Esophagus muscularis mucosa (tissue), 4 donors: Measurements from ENCODE around the gene TMEM11. TPM values are rescaled to one million over a fixed set of nuclear protein-coding genes. Genes with fewer than 3 reads are reported as not detected.

Source experiments
- DNase-seq: peaks from one replicate; pipeline ENCODE4 v3.0.0-alpha.2; 2017; ENCODE audit errors: extremely low spot score
- H3K27ac ChIP-seq, 4 donors: fragments of 200-600 bp; sonication (generic); replicated peaks in 1 of 4; 1 replicate in 3 of 4; 2 replicates in 1 of 4; pipeline ENCODE4 v1.5.1; 2016 to 2019; ENCODE audit warnings: mild to moderate bottlenecking in 1 of 4
- H3K27me3 ChIP-seq, 4 donors: fragments of 200-600 bp; sonication (generic); one replicate each; pipeline versions ENCODE4 v1.5.1 to v1.6.0; 2016 to 2019
- H3K36me3 ChIP-seq, 4 donors: fragments of 200-600 bp; sonication (generic); one replicate each; pipeline ENCODE4 v1.5.1; 2016 to 2019
- H3K4me1 ChIP-seq, 4 donors: fragments of 200-600 bp; sonication (generic); one replicate each; pipeline ENCODE4 v1.5.1; 2016 to 2019
- H3K4me3 ChIP-seq, 4 donors: fragments of 200-600 bp; sonication (generic); 1 replicate in 2 of 4; 2 replicates in 2 of 4; pipeline ENCODE4 v1.5.1; 2016 to 2019; ENCODE audit warnings: mild to moderate bottlenecking in 4 of 4, moderate library complexity in 1 of 4
- H3K9me3 ChIP-seq, 4 donors: fragments of 200-600 bp; sonication (generic); 1 replicate in 3 of 4; 2 replicates in 1 of 4; pipeline ENCODE4 v1.5.1; 2016 to 2019
- EP300 ChIP-seq: sonication (generic); formaldehyde crosslinking; IDR thresholded peaks from one replicate; pipeline ENCODE4 v1.6.1; 2017; ENCODE audit warnings: antibody characterized with exemption
- POLR2A ChIP-seq: fragments of 450-650 bp; IDR thresholded peaks from one replicate; pipeline ENCODE4 v1.6.1; 2017; ENCODE audit warnings: antibody characterized with exemption, moderate library complexity, mild to moderate bottlenecking, low read depth
- POLR2AphosphoS5 ChIP-seq, 2 donors: sonication (generic); formaldehyde crosslinking; IDR thresholded peaks; one replicate each; pipeline ENCODE4 v1.6.1; 2017; ENCODE audit warnings: antibody characterized with exemption in 2 of 2
- WGBS: methylation state at CpG from one replicate; pipeline ENCODE4 v1.1.5; 2018; 5-methylcytosine and 5-hydroxymethylcytosine counted together
- intact Hi-C: fragments of 100-400 bp; cut with DNase I; formaldehyde crosslinking; loops from one replicate; pipeline ENCODE4 v1.15.1; 2023
- total RNA-seq, 4 donors: library from RNA; depleted of rRNA; stranded (reverse); fragments of >200 nt; gene quantifications; one replicate each; pipeline versions ENCODE4 v1.1.0 to v1.2.1, GENCODE V29; 2016
- TF ChIP-seq, protein P1 (sequence below), 3 experiments: fragments of 200-600 bp in 2 of 3; fragments of 450-650 bp in 1 of 3; sonication (generic) in 2 of 3; IDR thresholded peaks; one replicate each; pipeline ENCODE4 v1.5.1; 2017 to 2019; ENCODE audit warnings: antibody characterized with exemption in 3 of 3, mild to moderate bottlenecking in 2 of 3, moderate library complexity in 1 of 3

The TMEM11 gene
- total RNA-seq, 4 donors from 2014 or later: 24.1 to 31.0 (median 26.0) TPM

DNA sequence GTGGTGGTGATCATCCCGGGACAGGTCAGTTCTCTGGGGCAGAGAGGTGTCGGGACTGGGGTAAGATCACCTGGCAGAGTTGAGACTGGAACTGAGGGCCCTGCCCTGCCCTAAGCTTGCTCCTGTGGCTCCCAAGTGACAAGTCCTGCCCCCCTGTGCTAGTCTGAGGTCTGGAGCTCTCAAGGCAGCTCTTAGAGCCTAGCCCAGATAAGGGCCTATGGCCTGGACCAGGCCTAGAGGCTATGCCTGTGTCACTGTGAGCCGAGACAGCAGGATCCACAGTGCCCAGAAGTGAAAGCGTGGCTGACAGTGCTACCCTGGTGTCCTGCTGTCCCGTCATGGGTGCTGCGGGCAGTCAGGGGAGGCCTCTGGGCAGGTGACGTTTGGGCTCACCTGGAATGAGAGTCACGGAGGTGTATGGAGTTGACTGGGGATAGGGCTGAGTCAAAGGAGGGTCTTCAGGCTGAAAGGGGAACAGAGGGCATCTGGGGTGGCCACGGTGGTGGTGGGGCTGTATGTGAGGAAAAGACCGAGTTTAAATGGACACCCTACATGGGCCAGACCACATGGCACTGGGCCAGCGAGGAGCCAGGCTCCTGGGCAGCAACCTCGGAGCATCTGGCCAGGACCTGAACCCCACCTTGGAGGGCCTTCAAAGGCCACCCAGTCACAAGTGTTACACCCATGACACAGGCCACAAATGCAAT, 33.7 kb upstream of the TMEM11 start:
- Histone ChIP-seq H3K4me3 (no peak overlapping the region), H3K9me3 (no peaks in the 10 kb centered on the region), H3K27ac (no peak overlapping the region), H3K27me3 (no peaks in the 10 kb centered on the region), H3K36me3 (peaks cover 0 to 14% (median 9%) of the 10 kb centered on the region in 4 donors), H3K4me1 (peaks cover 34 to 52% (median 45%) of the 10 kb centered on the region in 4 donors)
- intact Hi-C loops: no loop called here
- WGBS: 87% methylated on average over 11 of the region's 12 CpGs
- no peak for TF ChIP-seq POLR2A
- TF ChIP-seq, protein P1, sequence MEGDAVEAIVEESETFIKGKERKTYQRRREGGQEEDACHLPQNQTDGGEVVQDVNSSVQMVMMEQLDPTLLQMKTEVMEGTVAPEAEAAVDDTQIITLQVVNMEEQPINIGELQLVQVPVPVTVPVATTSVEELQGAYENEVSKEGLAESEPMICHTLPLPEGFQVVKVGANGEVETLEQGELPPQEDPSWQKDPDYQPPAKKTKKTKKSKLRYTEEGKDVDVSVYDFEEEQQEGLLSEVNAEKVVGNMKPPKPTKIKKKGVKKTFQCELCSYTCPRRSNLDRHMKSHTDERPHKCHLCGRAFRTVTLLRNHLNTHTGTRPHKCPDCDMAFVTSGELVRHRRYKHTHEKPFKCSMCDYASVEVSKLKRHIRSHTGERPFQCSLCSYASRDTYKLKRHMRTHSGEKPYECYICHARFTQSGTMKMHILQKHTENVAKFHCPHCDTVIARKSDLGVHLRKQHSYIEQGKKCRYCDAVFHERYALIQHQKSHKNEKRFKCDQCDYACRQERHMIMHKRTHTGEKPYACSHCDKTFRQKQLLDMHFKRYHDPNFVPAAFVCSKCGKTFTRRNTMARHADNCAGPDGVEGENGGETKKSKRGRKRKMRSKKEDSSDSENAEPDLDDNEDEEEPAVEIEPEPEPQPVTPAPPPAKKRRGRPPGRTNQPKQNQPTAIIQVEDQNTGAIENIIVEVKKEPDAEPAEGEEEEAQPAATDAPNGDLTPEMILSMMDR (IDR thresholded peaks at IDR 0.05): no peak
- no peak for TF ChIP-seq EP300
- TF ChIP-seq POLR2AphosphoS5 (IDR thresholded peaks at IDR 0.05): no peak
- DNase-seq: no peak

DNA sequence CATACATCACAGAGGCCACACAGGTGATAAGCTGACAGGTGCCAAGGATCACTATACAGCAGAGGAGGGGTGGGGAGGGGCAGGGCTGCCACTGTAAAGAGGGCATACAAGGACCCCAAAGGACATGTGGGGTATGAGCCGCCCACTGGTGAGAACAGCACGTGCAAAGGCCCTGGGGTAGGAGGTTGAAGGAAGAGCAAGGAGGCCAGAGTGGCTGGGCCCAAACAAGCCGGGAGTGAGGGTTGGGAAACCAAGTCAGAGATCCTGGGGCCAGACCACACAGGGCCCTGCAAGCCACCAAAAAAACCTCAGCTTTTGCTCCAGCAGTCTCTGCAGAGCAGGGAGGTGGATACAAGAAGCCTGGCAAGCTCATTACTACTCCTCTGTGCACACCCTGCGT, 32.7 kb upstream of the TMEM11 start:
- TF ChIP-seq POLR2AphosphoS5 (IDR thresholded peaks at IDR 0.05) (no peak), POLR2A (no peak), EP300 (no peak)
- TF ChIP-seq, protein P1 (IDR thresholded peaks at IDR 0.05): no peak
- no peak for DNase-seq
- H3K4me1 ChIP-seq: peaks cover 24 to 52% (median 43%) of the 10 kb centered on the region in 4 donors
- peaks cover 0 to 24% (median 19%) of the 10 kb centered on the region in 4 donors for H3K36me3 ChIP-seq
- no peaks in the 10 kb centered on the region for H3K27me3 ChIP-seq
- H3K9me3 ChIP-seq: no peaks in the 10 kb centered on the region
- intact Hi-C loops: no loop called here
- H3K4me3 ChIP-seq: no peak overlapping the region
- 93% methylated on average over 3 of the region's 4 CpGs for WGBS
- no peak overlapping the region for H3K27ac ChIP-seq

DNA sequence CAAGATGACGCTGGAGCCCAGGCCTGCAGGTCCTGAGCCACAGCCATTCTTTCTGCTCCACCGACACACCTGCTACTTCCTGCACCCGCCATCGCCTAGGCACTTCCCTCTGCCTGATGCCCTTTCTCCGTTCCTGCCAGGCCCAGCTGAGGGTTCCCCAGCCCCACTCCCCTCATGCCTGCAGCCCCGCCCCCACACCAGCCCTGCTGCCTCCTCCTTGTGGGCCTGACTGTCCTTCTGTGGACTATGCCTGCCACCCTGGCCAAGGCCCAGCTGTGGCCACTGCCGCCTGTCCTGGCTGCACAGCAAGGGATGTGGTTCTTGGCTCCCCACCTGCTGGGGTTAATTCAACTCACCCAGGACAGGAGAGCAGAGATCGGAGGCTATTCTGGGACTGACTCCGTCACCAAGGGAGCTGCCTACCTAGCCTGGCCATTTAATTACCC, 31.7 kb upstream of the TMEM11 start:
- no peak for DNase-seq
- no peaks in the 10 kb centered on the region for H3K9me3 ChIP-seq
- no peaks in the 10 kb centered on the region for H3K27me3 ChIP-seq
- 84% methylated on average over 8 of the region's 9 CpGs for WGBS
- TF ChIP-seq, protein P1 (IDR thresholded peaks at IDR 0.05): no peak
- TF ChIP-seq POLR2A (no peak), POLR2AphosphoS5 (IDR thresholded peaks at IDR 0.05) (no peak), EP300 (no peak)
- no peak overlapping the region for H3K4me3 ChIP-seq
- intact Hi-C loops: no loop called here
- peaks cover 0 to 34% (median 23%) of the 10 kb centered on the region in 4 donors for H3K36me3 ChIP-seq
- H3K4me1 ChIP-seq: peaks cover 14 to 42% (median 37%) of the 10 kb centered on the region in 4 donors
- no peak overlapping the region for H3K27ac ChIP-seq

DNA sequence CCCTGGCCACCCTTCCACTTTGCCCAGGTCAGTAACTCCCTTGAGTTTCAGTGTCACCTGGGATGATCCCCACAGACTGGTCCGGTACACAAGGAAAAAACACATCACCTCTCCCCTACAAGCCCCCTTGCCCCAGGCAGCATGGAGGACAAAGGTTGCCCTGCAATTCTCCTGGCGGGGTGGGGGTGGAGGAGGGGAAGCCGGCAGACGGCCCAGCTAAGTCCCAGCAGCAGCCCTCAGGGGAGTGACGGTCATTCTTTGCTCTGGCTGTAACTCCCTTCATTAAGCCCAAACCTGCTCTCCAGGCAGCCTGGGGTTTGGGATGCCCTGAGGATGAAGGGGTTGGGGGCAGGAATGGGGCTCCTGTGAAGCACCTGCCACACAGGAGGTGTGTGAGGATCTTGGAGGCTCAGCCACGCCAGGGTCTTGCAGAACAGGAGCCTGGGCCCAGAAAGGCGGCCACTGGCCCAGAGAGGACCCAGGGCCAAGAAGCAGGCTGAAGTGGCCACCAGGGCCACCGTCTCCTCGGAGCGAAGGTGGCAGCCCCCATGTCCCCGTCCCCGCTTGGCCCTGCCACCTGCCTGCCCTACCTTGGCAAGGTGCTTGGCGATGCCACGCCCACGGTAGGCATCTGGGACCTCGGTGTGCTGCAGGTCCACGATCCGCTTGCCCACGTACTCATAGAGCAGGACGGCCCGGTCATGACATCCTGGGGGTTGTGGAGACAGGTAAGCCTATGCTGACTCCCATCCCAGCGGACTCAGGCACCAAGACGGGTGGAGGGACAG, 29.7 kb upstream of the TMEM11 start:
- Histone ChIP-seq H3K4me1 (peaks cover 5 to 33% (median 26%) of the 10 kb centered on the region in 4 donors), H3K27me3 (no peaks in the 10 kb centered on the region), H3K36me3 (peaks cover 0 to 35% (median 23%) of the 10 kb centered on the region in 4 donors), H3K4me3 (no peak overlapping the region), H3K27ac (no peak overlapping the region), H3K9me3 (no peaks in the 10 kb centered on the region)
- 86% methylated on average over 23 of the region's 23 CpGs for WGBS
- intact Hi-C loops: no loop called here
- no peak for DNase-seq
- TF ChIP-seq, protein P1 (IDR thresholded peaks at IDR 0.05): no peak
- TF ChIP-seq POLR2AphosphoS5 (IDR thresholded peaks at IDR 0.05): no peak
- no peak for TF ChIP-seq POLR2A
- TF ChIP-seq EP300: no peak
